ENCODE data around the gene KSR2.

The KSR2 gene

GRCh38 chr12:117680312-117680711 is 288.5 kb downstream of the KSR2 start:
- DNase-seq (ENCODE audit: low read depth, low spot score) = no peak
- Histone ChIP-seq H3K9ac (ENCODE audit: insufficient read length) (no peak overlapping the region), H3K4me3 (no peak overlapping the region), H3K36me3 (ENCODE audit: insufficient read depth, low read length) (no peaks in the 10 kb centered on the region), H3K9me3 (ENCODE audit: low read depth, low read length) (no peaks in the 10 kb centered on the region), H3K27ac (no peak overlapping the region)
- TF ChIP-seq POLR2AphosphoS5 (IDR thresholded peaks at IDR 0.05; ENCODE audit: borderline replicate concordance, low read depth, low read length) (no peak), EZH2 (IDR thresholded peaks at IDR 0.05) (no peak), FOXP2 (optimal IDR thresholded peaks at IDR 0.05; ENCODE audit: control extremely low read depth, extremely low read length, insufficient read depth) (no peak)

- Histone ChIP-seq H3K9me3 (ENCODE audit: low read depth, low read length) (no peaks in the 10 kb centered on the region), H3K4me3 (no peak overlapping the region), H3K27ac (no peak overlapping the region), H3K9ac (ENCODE audit: insufficient read length) (no peak overlapping the region), H3K36me3 (ENCODE audit: insufficient read depth, low read length) (no peaks in the 10 kb centered on the region)
- no peak for TF ChIP-seq POLR2AphosphoS5 (IDR thresholded peaks at IDR 0.05; ENCODE audit: borderline replicate concordance, low read depth, low read length)
- TF ChIP-seq EZH2 (IDR thresholded peaks at IDR 0.05) = no peak
- DNase-seq (ENCODE audit: low read depth, low spot score) = no peak
Observed at GRCh38 chr12:117679776-117680175, 289.0 kb downstream of the KSR2 start.

GRCh38 chr12:117674763-117675162 is 294.0 kb downstream of the KSR2 start:
- Histone ChIP-seq H3K9me3 (ENCODE audit: low read depth, low read length) (no peaks in the 10 kb centered on the region), H3K27ac (no peak overlapping the region), H3K4me3 (no peak overlapping the region), H3K9ac (ENCODE audit: insufficient read length) (no peak overlapping the region), H3K36me3 (ENCODE audit: insufficient read depth, low read length) (no peaks in the 10 kb centered on the region)
- no peak for DNase-seq (ENCODE audit: low read depth, low spot score)
- no peak for TF ChIP-seq EZH2 (IDR thresholded peaks at IDR 0.05)

- Histone ChIP-seq H3K36me3 (ENCODE audit: insufficient read depth, low read length) (no peaks in the 10 kb centered on the region), H3K9ac (ENCODE audit: insufficient read length) (no peak overlapping the region), H3K4me3 (no peak overlapping the region), H3K27ac (no peak overlapping the region), H3K9me3 (ENCODE audit: low read depth, low read length) (no peaks in the 10 kb centered on the region)
- DNase-seq (ENCODE audit: low read depth, low spot score) = no peak
- TF ChIP-seq POLR2AphosphoS5 (IDR thresholded peaks at IDR 0.05; ENCODE audit: borderline replicate concordance, low read depth, low read length) (no peak), FOXP2 (optimal IDR thresholded peaks at IDR 0.05; ENCODE audit: control extremely low read depth, extremely low read length, insufficient read depth) (no peak), EZH2 (IDR thresholded peaks at IDR 0.05) (no peak)
Observed at GRCh38 chr12:117674313-117674712, 294.5 kb downstream of the KSR2 start.

- Histone ChIP-seq H3K9ac (ENCODE audit: insufficient read length) (no peak overlapping the region), H3K36me3 (ENCODE audit: insufficient read depth, low read length) (no peaks in the 10 kb centered on the region), H3K4me3 (no peak overlapping the region), H3K27ac (no peak overlapping the region), H3K9me3 (ENCODE audit: low read depth, low read length) (no peaks in the 10 kb centered on the region)
- no peak for TF ChIP-seq POLR2AphosphoS5 (IDR thresholded peaks at IDR 0.05; ENCODE audit: borderline replicate concordance, low read depth, low read length)
- TF ChIP-seq FOXP2 (optimal IDR thresholded peaks at IDR 0.05; ENCODE audit: control extremely low read depth, extremely low read length, insufficient read depth) = no peak
- no peak for TF ChIP-seq EZH2 (IDR thresholded peaks at IDR 0.05)
- DNase-seq (ENCODE audit: low read depth, low spot score) = no peak
Observed at GRCh38 chr12:117671734-117672133, 297.1 kb downstream of the KSR2 start.

GRCh38 chr12:117664169-117664568 is 304.6 kb downstream of the KSR2 start:
- no peaks in the 10 kb centered on the region for H3K9me3 ChIP-seq (ENCODE audit: low read depth, low read length)
- H3K27ac ChIP-seq = no peak overlapping the region
- no peak overlapping the region for H3K9ac ChIP-seq (ENCODE audit: insufficient read length)
- H3K36me3 ChIP-seq (ENCODE audit: insufficient read depth, low read length) = no peaks in the 10 kb centered on the region
- DNase-seq (ENCODE audit: low read depth, low spot score) = no peak
- no peak overlapping the region for H3K4me3 ChIP-seq
- no peak for TF ChIP-seq FOXP2 (optimal IDR thresholded peaks at IDR 0.05; ENCODE audit: control extremely low read depth, extremely low read length, insufficient read depth)

GRCh38 chr12:117662620-117663395 is 306.0 kb downstream of the KSR2 start:
- H3K27ac ChIP-seq = no peak overlapping the region
- no peak for DNase-seq (ENCODE audit: low read depth, low spot score)
- no peak overlapping the region for H3K4me3 ChIP-seq
- no peak for TF ChIP-seq FOXP2 (optimal IDR thresholded peaks at IDR 0.05; ENCODE audit: control extremely low read depth, extremely low read length, insufficient read depth)
- no peak for TF ChIP-seq POLR2AphosphoS5 (IDR thresholded peaks at IDR 0.05; ENCODE audit: borderline replicate concordance, low read depth, low read length)
- no peak for TF ChIP-seq EZH2 (IDR thresholded peaks at IDR 0.05)
- no peaks in the 10 kb centered on the region for H3K36me3 ChIP-seq (ENCODE audit: insufficient read depth, low read length)
- no peaks in the 10 kb centered on the region for H3K9me3 ChIP-seq (ENCODE audit: low read depth, low read length)
- no peak overlapping the region for H3K9ac ChIP-seq (ENCODE audit: insufficient read length)

- no peaks in the 10 kb centered on the region for H3K9me3 ChIP-seq (ENCODE audit: low read depth, low read length)
- H3K9ac ChIP-seq (ENCODE audit: insufficient read length) = no peak overlapping the region
- TF ChIP-seq FOXP2 (optimal IDR thresholded peaks at IDR 0.05; ENCODE audit: control extremely low read depth, extremely low read length, insufficient read depth) (no peak), POLR2AphosphoS5 (IDR thresholded peaks at IDR 0.05; ENCODE audit: borderline replicate concordance, low read depth, low read length) (no peak), EZH2 (IDR thresholded peaks at IDR 0.05) (no peak)
- no peaks in the 10 kb centered on the region for H3K36me3 ChIP-seq (ENCODE audit: insufficient read depth, low read length)
- no peak overlapping the region for H3K27ac ChIP-seq
- no peak for DNase-seq (ENCODE audit: low read depth, low spot score)
- H3K4me3 ChIP-seq = no peak overlapping the region
Observed at GRCh38 chr12:117662220-117662619, 306.6 kb downstream of the KSR2 start.

- no peak for TF ChIP-seq FOXP2 (optimal IDR thresholded peaks at IDR 0.05; ENCODE audit: control extremely low read depth, extremely low read length, insufficient read depth)
- TF ChIP-seq POLR2AphosphoS5 (IDR thresholded peaks at IDR 0.05; ENCODE audit: borderline replicate concordance, low read depth, low read length) = no peak
- TF ChIP-seq EZH2 (IDR thresholded peaks at IDR 0.05) = no peak
- no peak overlapping the region for H3K9ac ChIP-seq (ENCODE audit: insufficient read length)
- H3K9me3 ChIP-seq (ENCODE audit: low read depth, low read length) = no peaks in the 10 kb centered on the region
- H3K27ac ChIP-seq = no peak overlapping the region
- H3K36me3 ChIP-seq (ENCODE audit: insufficient read depth, low read length) = no peaks in the 10 kb centered on the region
- H3K4me3 ChIP-seq = no peak overlapping the region
- DNase-seq (ENCODE audit: low read depth, low spot score) = no peak
Observed at GRCh38 chr12:117661471-117661870, 307.3 kb downstream of the KSR2 start.

All from SK-N-MC (cell line).